Activated CD4-positive, alpha-beta T cell treated with anti-CD3 and anti-CD28 coated beads, Interleukin-2, amount 10 ng/mL, durations not matched to agents 7 days and 5 days (primary cell): ENCODE data around the gene ITLN1. TPM values are rescaled to one million over a fixed set of nuclear protein-coding genes. Genes with fewer than 3 reads are reported as not detected.
"Not testable (repeated sequence)": the region's sequence is repeated elsewhere in the genome, so short reads cannot be mapped to it uniquely, and the experiment has no call there.

ENCODE experiments used
- CTCF ChIA-PET: fragments of 350-600 bp; sonication (Branson Sonifier 250); formaldehyde crosslinking; loops from one replicate; lab custom pipeline; 2021; ENCODE audit warnings: antibody characterized with exemption; lab: Charles Lee
- POLR2A ChIA-PET: fragments of 350-600 bp; sonication (Branson Sonifier 250); formaldehyde crosslinking; loops from one replicate; lab custom pipeline; 2021; ENCODE audit warnings: antibody characterized with exemption; lab: Charles Lee
- DNase-seq: peaks from one replicate; pipeline ENCODE4 v3.0.0-alpha.2; 2020
- H3K27ac Mint-ChIP-seq: one replicate; pipeline ENCODE4 v1.8.0; 2021; ENCODE audit warnings: mild to moderate bottlenecking, moderate library complexity, mixed read lengths
- H3K27me3 Mint-ChIP-seq: one replicate; pipeline ENCODE4 v1.8.0; 2021; ENCODE audit warnings: mixed read lengths
- H3K36me3 Mint-ChIP-seq: one replicate; pipeline ENCODE4 v1.8.0; 2021; ENCODE audit warnings: low read depth, mixed read lengths
- H3K4me1 Mint-ChIP-seq: one replicate; pipeline ENCODE4 v1.8.0; 2021; ENCODE audit warnings: mixed read lengths
- H3K4me3 Mint-ChIP-seq: one replicate; pipeline ENCODE4 v1.8.0; 2021; ENCODE audit warnings: mild to moderate bottlenecking, moderate library complexity, mixed read lengths
- H3K9me3 Mint-ChIP-seq: one replicate; pipeline ENCODE4 v1.8.0; 2021; ENCODE audit warnings: mixed read lengths
- total RNA-seq, 2 experiments: library from RNA; stranded (reverse); gene quantifications; one replicate each; pipeline ENCODE4 v1.2.3, GENCODE V29; 2021

Gene ITLN1
- total RNA-seq, 2 experiments from 2014 or later: not detected

DNA sequence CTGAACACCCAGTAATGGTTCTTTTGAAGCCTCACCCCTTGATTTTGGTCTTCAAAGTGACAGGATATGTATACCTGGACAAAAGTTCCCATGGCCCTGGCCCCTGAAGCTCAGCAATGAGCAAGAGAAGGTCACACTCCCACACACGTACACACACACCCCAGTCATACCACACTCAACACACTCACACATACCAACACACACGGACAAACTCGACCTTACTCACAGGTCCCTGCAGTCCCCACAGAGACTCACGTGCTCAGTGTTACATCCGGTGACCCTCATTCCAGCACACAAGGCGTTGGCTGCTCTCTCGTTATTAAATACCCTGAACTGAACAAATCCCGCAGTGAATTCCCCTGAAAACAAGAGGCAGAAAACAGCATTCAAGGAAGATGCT lies 5.9 kb downstream of the ITLN1 start:
- DNase-seq: no peak
- Mint-ChIP-seq H3K4me1 (peaks cover 17% of the 10 kb centered on the region), H3K36me3 (no peaks in the 10 kb centered on the region), H3K4me3 (no peak overlapping the region), H3K27me3 (peaks cover 2% of the 10 kb centered on the region), H3K9me3 (no peaks in the 10 kb centered on the region), H3K27ac (no peak overlapping the region)
- POLR2A ChIA-PET: no interaction called here
- CTCF ChIA-PET: interaction anchor here (1.3 kb wide), 1 partner anchor 11 kb away, joined by 3 read pairs; no protein-coding TSS in a partner anchor

DNA sequence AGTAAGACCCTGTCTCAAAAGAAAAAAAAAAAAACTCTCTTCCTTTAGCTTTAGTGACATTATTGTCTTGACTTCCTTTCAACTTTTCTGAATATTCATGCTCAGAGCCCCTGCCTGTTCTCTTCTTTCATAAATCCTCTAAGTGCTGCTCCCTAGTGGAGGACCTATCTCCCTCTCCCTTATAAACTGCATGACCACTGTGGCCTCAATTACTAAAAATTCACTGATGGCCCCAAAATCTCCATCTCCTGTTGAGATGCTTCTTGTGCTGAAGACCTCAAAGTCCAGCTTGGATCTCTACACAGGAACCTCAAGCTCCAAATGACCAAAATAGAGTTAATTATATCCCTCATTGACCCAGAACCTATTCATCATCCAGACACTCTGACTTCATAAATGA lies 7.8 kb downstream of the ITLN1 start:
- peak; percentile 38 for DNase-seq
- POLR2A ChIA-PET: no interaction called here

DNA sequence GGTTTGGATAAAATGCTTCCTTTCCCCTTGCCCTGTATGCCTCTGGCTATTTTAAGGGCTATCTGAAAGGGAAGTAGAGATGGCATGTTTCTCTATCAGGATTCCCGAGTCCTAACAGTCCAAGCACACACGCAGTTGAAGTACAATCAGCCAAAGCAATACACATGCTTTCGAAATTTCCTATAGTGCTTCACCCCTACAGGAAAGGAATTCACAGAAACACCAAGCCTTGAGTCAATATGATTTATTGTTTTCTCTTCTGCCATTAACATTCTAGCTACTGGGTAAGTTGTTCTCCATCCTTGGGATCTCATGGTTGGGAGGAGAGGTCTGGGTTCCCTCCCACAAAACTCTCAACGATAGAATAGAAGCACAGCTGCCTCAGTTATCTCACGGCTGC lies 8.7 kb downstream of the ITLN1 start:
- Mint-ChIP-seq H3K27me3 (peaks cover 4% of the 10 kb centered on the region), H3K4me3 (no peak overlapping the region), H3K4me1 (peaks cover 13% of the 10 kb centered on the region), H3K27ac (no peak overlapping the region), H3K9me3 (no peaks in the 10 kb centered on the region), H3K36me3 (no peaks in the 10 kb centered on the region)
- no peak for DNase-seq
- CTCF ChIA-PET: interaction anchor here (1.0 to 1.9 kb wide), 5 partner anchors 10 to 41 kb away, joined by 3 to 9 read pairs (median 5); no protein-coding TSS in a partner anchor
- POLR2A ChIA-PET: no interaction called here

More for the DNA sequence above, 7.8 kb downstream of the ITLN1 start:
- Mint-ChIP-seq H3K9me3 (no peaks in the 10 kb centered on the region), H3K4me3 (no peak overlapping the region), H3K36me3 (no peaks in the 10 kb centered on the region), H3K4me1 (peaks cover 13% of the 10 kb centered on the region), H3K27me3 (peaks cover 4% of the 10 kb centered on the region), H3K27ac (peak overlapping the region; percentile 0)
- CTCF ChIA-PET: interaction anchor here (0.6 to 1.9 kb wide), 13 partner anchors 9 to 170 kb away, joined by 3 to 9 read pairs (median 3); no protein-coding TSS in a partner anchor

GRCh38 chr1:160875591-160875990 lies 9.4 kb downstream of the ITLN1 start:
- DNase-seq, H3K36me3 Mint-ChIP-seq, H3K9me3 Mint-ChIP-seq, H3K27ac Mint-ChIP-seq, H3K27me3 Mint-ChIP-seq, POLR2A ChIA-PET, H3K4me3 Mint-ChIP-seq, CTCF ChIA-PET: not testable (repeated sequence)
- H3K4me1 Mint-ChIP-seq: peaks cover 13% of the 10 kb centered on the region

- Mint-ChIP-seq H3K27ac (no peak overlapping the region), H3K4me3 (no peak overlapping the region), H3K9me3 (no peaks in the 10 kb centered on the region), H3K27me3 (peaks cover 4% of the 10 kb centered on the region), H3K36me3 (no peaks in the 10 kb centered on the region), H3K4me1 (peaks cover 13% of the 10 kb centered on the region)
- POLR2A ChIA-PET: no interaction called here
- CTCF ChIA-PET: no interaction called here
- DNase-seq: no peak
Measured at GRCh38 chr1:160874935-160875334, 10.0 kb downstream of the ITLN1 start.

- Mint-ChIP-seq H3K27me3 (peaks cover under 1% of the 10 kb centered on the region), H3K27ac (no peak overlapping the region), H3K9me3 (no peaks in the 10 kb centered on the region), H3K36me3 (no peaks in the 10 kb centered on the region), H3K4me3 (no peak overlapping the region), H3K4me1 (peaks cover 9% of the 10 kb centered on the region)
- ChIA-PET POLR2A (no interaction called here), CTCF (no interaction called here)
- DNase-seq: no peak
Measured at GRCh38 chr1:160868141-160868540, 16.8 kb downstream of the ITLN1 start.

DNA sequence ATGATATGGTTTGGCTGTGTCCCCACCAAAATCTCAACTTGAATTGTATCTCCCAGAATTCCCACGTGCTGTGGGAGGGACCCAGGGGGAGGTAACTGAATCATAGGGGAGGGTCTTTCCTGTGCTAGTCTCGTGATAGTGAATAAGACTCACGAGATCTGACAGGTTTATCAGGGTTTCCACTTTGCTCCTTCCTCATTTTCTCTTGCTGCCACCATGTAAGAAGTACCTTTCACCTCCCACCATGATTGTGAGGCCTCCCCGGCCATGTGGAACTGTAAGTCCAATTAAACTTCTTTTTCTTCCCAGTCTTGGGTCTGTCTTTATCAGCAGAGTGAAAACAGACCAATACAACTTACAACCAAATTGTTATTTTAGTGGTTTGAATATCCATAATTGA lies 17.3 kb downstream of the ITLN1 start:
- DNase-seq, H3K9me3 Mint-ChIP-seq, H3K27me3 Mint-ChIP-seq, H3K36me3 Mint-ChIP-seq, CTCF ChIA-PET, H3K27ac Mint-ChIP-seq, POLR2A ChIA-PET, H3K4me3 Mint-ChIP-seq: not testable (repeated sequence)
- peaks cover 14% of the 10 kb centered on the region for H3K4me1 Mint-ChIP-seq

GRCh38 chr1:160866695-160867260 lies 18.2 kb downstream of the ITLN1 start:
- Mint-ChIP-seq H3K27ac (no peak overlapping the region), H3K36me3 (no peaks in the 10 kb centered on the region), H3K9me3 (no peaks in the 10 kb centered on the region), H3K27me3 (no peaks in the 10 kb centered on the region), H3K4me1 (peaks cover 22% of the 10 kb centered on the region), H3K4me3 (no peak overlapping the region)
- ChIA-PET CTCF (no interaction called here), POLR2A (no interaction called here)
- DNase-seq: no peak

GRCh38 chr1:160866001-160866694 lies 18.8 kb downstream of the ITLN1 start:
- H3K36me3 Mint-ChIP-seq: no peaks in the 10 kb centered on the region

DNA sequence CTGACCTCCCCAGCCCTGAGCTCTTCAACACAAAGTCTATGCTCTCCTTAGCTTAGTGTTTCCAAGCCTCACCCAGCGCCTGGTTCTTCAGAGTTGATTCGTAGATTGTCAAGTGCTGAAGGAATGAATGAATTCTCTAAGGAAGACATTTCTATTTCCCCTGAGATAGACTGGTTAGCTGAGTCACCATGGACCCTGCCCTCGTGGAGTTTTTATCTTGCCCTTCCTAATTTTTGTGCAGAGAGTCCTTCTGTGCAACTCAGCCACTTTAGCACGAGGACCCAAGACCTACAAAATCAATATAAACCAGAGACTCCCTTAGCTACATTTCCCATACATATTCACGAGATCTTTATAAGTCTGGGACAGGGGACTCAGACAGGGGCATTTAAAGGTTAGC lies 19.6 kb downstream of the ITLN1 start:
- no peak for DNase-seq
- Mint-ChIP-seq H3K27ac (no peak overlapping the region), H3K27me3 (no peaks in the 10 kb centered on the region), H3K4me1 (peaks cover 26% of the 10 kb centered on the region), H3K4me3 (no peak overlapping the region), H3K36me3 (no peaks in the 10 kb centered on the region), H3K9me3 (no peaks in the 10 kb centered on the region)
- ChIA-PET POLR2A (no interaction called here), CTCF (interaction anchor here (0.6 to 1.6 kb wide), 4 partner anchors 8 to 779 kb away, joined by 3 to 9 read pairs (median 4); no protein-coding TSS in a partner anchor)

More at GRCh38 chr1:160866001-160866694, 18.8 kb downstream of the ITLN1 start:
- ChIA-PET CTCF (interaction anchor here (0.6 to 0.8 kb wide), 3 partner anchors 11 to 144 kb away, joined by 3 read pairs; no protein-coding TSS in a partner anchor), POLR2A (no interaction called here)
- H3K4me1 Mint-ChIP-seq: peaks cover 26% of the 10 kb centered on the region
- no peak for DNase-seq
- H3K27me3 Mint-ChIP-seq: no peaks in the 10 kb centered on the region
- H3K4me3 Mint-ChIP-seq: no peak overlapping the region
- H3K9me3 Mint-ChIP-seq: no peaks in the 10 kb centered on the region
- no peak overlapping the region for H3K27ac Mint-ChIP-seq

DNA sequence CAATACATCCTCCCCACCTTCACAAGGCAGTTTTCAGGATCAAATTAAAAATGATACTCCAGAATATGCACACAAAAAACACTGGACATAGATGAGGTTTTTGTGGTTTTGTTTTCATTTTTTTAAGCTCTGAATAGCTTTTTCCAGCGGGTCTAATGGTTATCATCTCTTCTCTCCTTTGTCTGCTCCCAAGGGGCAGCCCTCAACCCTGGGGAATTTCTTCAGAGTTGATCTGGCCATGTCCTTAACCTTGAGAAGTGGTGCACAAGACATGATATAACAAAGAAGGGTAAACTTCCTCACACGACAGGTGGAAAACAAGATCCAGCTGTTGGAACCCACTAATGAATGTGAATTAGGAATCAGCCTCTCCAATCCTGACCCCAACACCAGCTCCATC lies 20.8 kb downstream of the ITLN1 start:
- ChIA-PET POLR2A (interaction anchor here (0.6 kb wide), 1 partner anchor 14 kb away, joined by 5 read pairs; no protein-coding TSS in a partner anchor), CTCF (interaction anchor here (0.9 to 2.5 kb wide), 4 partner anchors 13 to 40 kb away, joined by 3 to 10 read pairs (median 6); no protein-coding TSS in a partner anchor)
- Mint-ChIP-seq H3K4me3 (no peak overlapping the region), H3K27ac (no peak overlapping the region), H3K4me1 (peaks cover 26% of the 10 kb centered on the region), H3K36me3 (no peaks in the 10 kb centered on the region), H3K27me3 (no peaks in the 10 kb centered on the region), H3K9me3 (no peaks in the 10 kb centered on the region)
- no peak for DNase-seq

DNA sequence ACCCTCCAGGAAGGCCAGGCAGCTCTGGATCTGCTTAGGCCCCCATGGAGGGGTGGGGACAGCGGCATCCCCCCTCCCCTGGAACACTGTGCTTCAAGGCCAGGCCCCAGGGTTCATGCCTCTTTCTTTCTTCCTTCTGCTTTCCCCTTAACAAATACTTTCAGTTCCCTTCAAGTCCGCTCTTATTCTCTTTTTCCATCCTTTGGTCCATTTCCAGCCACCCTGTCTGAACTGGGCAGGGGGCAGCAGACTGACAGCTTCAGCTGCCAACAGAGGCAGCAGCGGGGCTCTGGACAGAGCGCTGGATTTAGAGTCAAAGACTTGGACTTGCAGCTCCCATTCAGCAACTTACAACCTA lies 21.2 kb downstream of the ITLN1 start:
- POLR2A ChIA-PET: no interaction called here
- Mint-ChIP-seq H3K9me3 (no peaks in the 10 kb centered on the region), H3K36me3 (no peaks in the 10 kb centered on the region), H3K27me3 (no peaks in the 10 kb centered on the region), H3K4me1 (peaks cover 26% of the 10 kb centered on the region), H3K4me3 (no peak overlapping the region), H3K27ac (peak overlapping the region; percentile 14)
- CTCF ChIA-PET: interaction anchor here (0.9 to 2.5 kb wide), 5 partner anchors 13 to 40 kb away, joined by 3 to 10 read pairs (median 7); no protein-coding TSS in a partner anchor
- no peak for DNase-seq
